RKO (cell line): Measurements from ENCODE around the gene INPP4B.

ENCODE experiments used
- DNase-seq: peaks from one replicate; pipeline ENCODE4 v3.0.0-alpha.2; 2016; ENCODE audit warnings: low spot score

Gene INPP4B

GRCh38 chr4:142465526-142465925 is 380.6 kb downstream of the INPP4B start:
- DNase-seq, result no peak

- no peak for DNase-seq
These were observed 382.9 kb downstream of the INPP4B start for GRCh38 chr4:142463206-142463605.

GRCh38 chr4:142452161-142452855 is 393.8 kb downstream of the INPP4B start:
- DNase-seq, result no peak

GRCh38 chr4:142449771-142450373 is 396.2 kb downstream of the INPP4B start:
- DNase-seq, result no peak

- DNase-seq, result no peak
These were observed 399.1 kb downstream of the INPP4B start for GRCh38 chr4:142447009-142447408.

GRCh38 chr4:142443469-142443868 is 402.6 kb downstream of the INPP4B start:
- DNase-seq, result no peak

- no peak for DNase-seq
These were observed 406.0 kb downstream of the INPP4B start for GRCh38 chr4:142440093-142440492.

- no peak for DNase-seq
These were observed 410.4 kb downstream of the INPP4B start for GRCh38 chr4:142435599-142436235.

GRCh38 chr4:142434519-142435224 is 411.4 kb downstream of the INPP4B start:
- no peak for DNase-seq

- no peak for DNase-seq
These were observed 417.4 kb downstream of the INPP4B start for GRCh38 chr4:142428715-142429114.

- no peak for DNase-seq
These were observed 418.6 kb downstream of the INPP4B start for GRCh38 chr4:142427456-142427855.

- DNase-seq, result no peak
These were observed 422.2 kb downstream of the INPP4B start for GRCh38 chr4:142423861-142424260.

GRCh38 chr4:142420311-142421095 is 425.6 kb downstream of the INPP4B start:
- no peak for DNase-seq

GRCh38 chr4:142419712-142420111 is 426.4 kb downstream of the INPP4B start:
- no peak for DNase-seq

- no peak for DNase-seq
These were observed 427.4 kb downstream of the INPP4B start for GRCh38 chr4:142418697-142419096.

- DNase-seq, result no peak
These were observed 429.3 kb downstream of the INPP4B start for GRCh38 chr4:142416711-142417275.

GRCh38 chr4:142416121-142416520 is 430.0 kb downstream of the INPP4B start:
- no peak for DNase-seq

GRCh38 chr4:142414366-142414990 is 431.6 kb downstream of the INPP4B start:
- DNase-seq, result no peak

- no peak for DNase-seq
These were observed 432.6 kb downstream of the INPP4B start for GRCh38 chr4:142413485-142413884.

- no peak for DNase-seq
These were observed 434.1 kb downstream of the INPP4B start for GRCh38 chr4:142411993-142412392.

GRCh38 chr4:142408003-142408441 is 438.1 kb downstream of the INPP4B start:
- DNase-seq, result no peak
